ENCODE measurements around the gene RDH12. TPM values are rescaled to one million over a fixed set of nuclear protein-coding genes. Genes with fewer than 3 reads are reported as not detected.
A peak's percentile ranks its signal among the peaks of the same experiment; 100 is the strongest.

RDH12 gene
- total and polyA plus RNA-seq, 9 of the 15 experiments (the other 6 are each of a cell fraction or from before 2014, with no cell fraction given): 0.03 to 0.29 (median 0.07) TPM; not detected in 2

DNA sequence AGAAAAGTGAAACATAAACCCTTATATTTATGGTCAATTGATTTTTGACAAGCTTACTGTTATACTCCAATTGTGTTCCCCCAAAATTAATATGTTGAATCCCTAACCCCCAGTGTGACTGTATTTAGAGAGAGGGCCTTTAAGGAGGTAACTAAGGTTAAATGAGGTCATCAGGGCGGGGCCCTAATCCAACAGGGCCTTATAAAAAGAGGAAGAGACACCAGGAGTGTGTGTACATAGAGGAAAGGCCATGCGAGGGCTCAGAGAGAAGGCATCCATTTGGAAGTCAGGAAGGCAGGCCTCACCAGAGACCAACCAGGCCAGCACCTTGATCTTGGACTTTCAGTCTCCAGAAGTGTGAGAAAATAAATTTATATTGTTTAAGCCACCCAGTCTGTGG lies 20.7 kb upstream of the RDH12 start:
- 0% methylated on average over 2 of the region's 2 CpGs for WGBS (ENCODE audit: insufficient coverage, low coverage, missing lambda C conversion rate)
- peak overlapping the region; percentile 47 to 58; a peak in 3 of 4 replicates for H3K9ac ChIP-seq (ENCODE audit: insufficient read depth in 1 of 2, low read depth in 2 of 2, low read length in 2 of 2)
- DNase-seq (ENCODE audit: extremely low read depth in 1 of 4, low spot score in 3 of 4) (peak in 2 of 4 experiments; percentile 28 to 69), ATAC-seq (peak; percentile 85), FAIRE-seq (peak; percentile 74)
- no peaks in the 10 kb centered on the region for H4K20me1 ChIP-seq (replicated peaks; ENCODE audit: control insufficient read depth, insufficient read depth, low read length)
- intact Hi-C loops (cut with micrococcal nuclease) (no loop called here), in situ Hi-C loops (cut with MboI) (no loop called here)
- H3K79me2 ChIP-seq (ENCODE audit: control insufficient read depth, insufficient read depth, low read length): peaks cover 33% of the 10 kb centered on the region
- ChIA-PET POLR2A (interaction anchor here (1.0 to 1.8 kb wide), 3 partner anchors 10 to 15 kb away, joined by 3 to 6 read pairs (median 3); partner anchors contain the start of gene RDH11), CTCF (ENCODE audit: low intra/inter-chr PET ratio) (no interaction called here)
- peak overlapping the region; percentile 20 for H3K4me2 ChIP-seq (ENCODE audit: insufficient read depth, low read length)
- no TSS peak for BruUV-seq (replicated peaks)
- no peak overlapping the region for H3K4me3 ChIP-seq
- peak overlapping the region; percentile 82 for H3K27ac ChIP-seq (ENCODE audit: extremely low read depth, low read depth, low read length)
- H3K27me3 ChIP-seq (ENCODE audit: control insufficient read depth in 2 of 2, insufficient read depth in 2 of 2, low read length in 2 of 2): no peaks in the 10 kb centered on the region
- H3K9me1 ChIP-seq (ENCODE audit: control insufficient read depth, insufficient read depth, low read length): no peaks in the 10 kb centered on the region
- no peak overlapping the region for H2AFZ ChIP-seq (ENCODE audit: low read depth, low read length)
- H3K36me3 ChIP-seq (ENCODE audit: control insufficient read depth, insufficient read depth, low read length): peaks cover 86% of the 10 kb centered on the region
- no peaks in the 10 kb centered on the region for H3K9me3 ChIP-seq (replicated peaks; ENCODE audit: control insufficient read depth, insufficient read depth, low read depth, low read length)
- H3K4me1 ChIP-seq (replicated peaks in 1 of 2; ENCODE audit: control insufficient read depth in 2 of 2, insufficient read depth in 2 of 2, low read length in 2 of 2): peaks cover 11 to 34% of the 10 kb centered on the region in 2 experiments
- TF ChIP-seq SIRT6 (IDR thresholded peaks at IDR 0.05; ENCODE audit: low read depth, low read length) (no peak), ZNF232 (CRISPR knock-in tag; IDR thresholded peaks at IDR 0.05) (no peak), RFX1 (IDR thresholded peaks at IDR 0.05) (no peak), ATF7 (IDR thresholded peaks at IDR 0.05) (peak; percentile 77; the same call in 1 of the 2 replicates), EP300 (IDR thresholded peaks at IDR 0.05; ENCODE audit: low read length) (no peak), SETDB1 (IDR thresholded peaks at IDR 0.05; ENCODE audit: low read length) (no peak), EWSR1 (IDR thresholded peaks at IDR 0.05; ENCODE audit: borderline replicate concordance, low read depth, partially characterized antibody) (no peak), NR2C1 (IDR thresholded peaks at IDR 0.05) (peak; percentile 36; the same call in 1 of the 2 replicates), NR2C1 (tag; IDR thresholded peaks at IDR 0.05) (no peak), TAF1 (IDR thresholded peaks at IDR 0.05; ENCODE audit: control insufficient read depth, extremely low read depth, insufficient read depth, low read length, severe bottlenecking) (no peak), ESRRA (IDR thresholded peaks at IDR 0.05; ENCODE audit: borderline replicate concordance, low read depth) (no peak), ZBED1 (IDR thresholded peaks at IDR 0.05) (no peak), ZNF589 (CRISPR knock-in tag; IDR thresholded peaks at IDR 0.05; ENCODE audit: low read depth) (no peak), HDAC3 (IDR thresholded peaks at IDR 0.05; ENCODE audit: borderline replicate concordance, partially characterized antibody) (no peak), CHD2 (IDR thresholded peaks at IDR 0.05; ENCODE audit: low read depth, low read length) (no peak), ETV5 (CRISPR knock-in tag; IDR thresholded peaks at IDR 0.05; ENCODE audit: low read depth) (no peak)
- TF ChIP-seq, protein P1, sequence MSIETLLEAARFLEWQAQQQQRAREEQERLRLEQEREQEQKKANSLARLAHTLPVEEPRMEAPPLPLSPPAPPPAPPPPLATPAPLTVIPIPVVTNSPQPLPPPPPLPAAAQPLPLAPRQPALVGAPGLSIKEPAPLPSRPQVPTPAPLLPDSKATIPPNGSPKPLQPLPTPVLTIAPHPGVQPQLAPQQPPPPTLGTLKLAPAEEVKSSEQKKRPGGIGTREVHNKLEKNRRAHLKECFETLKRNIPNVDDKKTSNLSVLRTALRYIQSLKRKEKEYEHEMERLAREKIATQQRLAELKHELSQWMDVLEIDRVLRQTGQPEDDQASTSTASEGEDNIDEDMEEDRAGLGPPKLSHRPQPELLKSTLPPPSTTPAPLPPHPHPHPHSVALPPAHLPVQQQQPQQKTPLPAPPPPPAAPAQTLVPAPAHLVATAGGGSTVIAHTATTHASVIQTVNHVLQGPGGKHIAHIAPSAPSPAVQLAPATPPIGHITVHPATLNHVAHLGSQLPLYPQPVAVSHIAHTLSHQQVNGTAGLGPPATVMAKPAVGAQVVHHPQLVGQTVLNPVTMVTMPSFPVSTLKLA (conservative IDR thresholded peaks at IDR 0.05): peak; percentile 18 to 35; a peak in 2 of 4 replicates
- TF ChIP-seq, protein P2, sequence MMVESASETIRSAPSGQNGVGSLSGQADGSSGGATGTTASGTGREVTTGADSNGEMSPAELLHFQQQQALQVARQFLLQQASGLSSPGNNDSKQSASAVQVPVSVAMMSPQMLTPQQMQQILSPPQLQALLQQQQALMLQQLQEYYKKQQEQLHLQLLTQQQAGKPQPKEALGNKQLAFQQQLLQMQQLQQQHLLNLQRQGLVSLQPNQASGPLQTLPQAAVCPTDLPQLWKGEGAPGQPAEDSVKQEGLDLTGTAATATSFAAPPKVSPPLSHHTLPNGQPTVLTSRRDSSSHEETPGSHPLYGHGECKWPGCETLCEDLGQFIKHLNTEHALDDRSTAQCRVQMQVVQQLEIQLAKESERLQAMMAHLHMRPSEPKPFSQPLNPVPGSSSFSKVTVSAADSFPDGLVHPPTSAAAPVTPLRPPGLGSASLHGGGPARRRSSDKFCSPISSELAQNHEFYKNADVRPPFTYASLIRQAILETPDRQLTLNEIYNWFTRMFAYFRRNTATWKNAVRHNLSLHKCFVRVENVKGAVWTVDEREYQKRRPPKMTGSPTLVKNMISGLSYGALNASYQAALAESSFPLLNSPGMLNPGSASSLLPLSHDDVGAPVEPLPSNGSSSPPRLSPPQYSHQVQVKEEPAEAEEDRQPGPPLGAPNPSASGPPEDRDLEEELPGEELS (CRISPR knock-in tag; IDR thresholded peaks at IDR 0.05; ENCODE audit: borderline replicate concordance): no peak
- TF ChIP-seq, protein P3, sequence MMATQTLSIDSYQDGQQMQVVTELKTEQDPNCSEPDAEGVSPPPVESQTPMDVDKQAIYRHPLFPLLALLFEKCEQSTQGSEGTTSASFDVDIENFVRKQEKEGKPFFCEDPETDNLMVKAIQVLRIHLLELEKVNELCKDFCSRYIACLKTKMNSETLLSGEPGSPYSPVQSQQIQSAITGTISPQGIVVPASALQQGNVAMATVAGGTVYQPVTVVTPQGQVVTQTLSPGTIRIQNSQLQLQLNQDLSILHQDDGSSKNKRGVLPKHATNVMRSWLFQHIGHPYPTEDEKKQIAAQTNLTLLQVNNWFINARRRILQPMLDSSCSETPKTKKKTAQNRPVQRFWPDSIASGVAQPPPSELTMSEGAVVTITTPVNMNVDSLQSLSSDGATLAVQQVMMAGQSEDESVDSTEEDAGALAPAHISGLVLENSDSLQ (IDR thresholded peaks at IDR 0.05): no peak

All from K562 (cell line).